GM19238 (cell line): ENCODE measurements around the gene HSFX2.
"Not testable (repeated sequence)": the region's sequence is repeated elsewhere in the genome, so short reads cannot be mapped to it uniquely, and the experiment has no call there.

Source experiments
- DNase-seq: peaks from one replicate; pipeline ENCODE4 v3.0.0; 2011; ENCODE audit warnings: low spot score; ENCODE audit not compliant: insufficient read length

HSFX2 gene

DNA sequence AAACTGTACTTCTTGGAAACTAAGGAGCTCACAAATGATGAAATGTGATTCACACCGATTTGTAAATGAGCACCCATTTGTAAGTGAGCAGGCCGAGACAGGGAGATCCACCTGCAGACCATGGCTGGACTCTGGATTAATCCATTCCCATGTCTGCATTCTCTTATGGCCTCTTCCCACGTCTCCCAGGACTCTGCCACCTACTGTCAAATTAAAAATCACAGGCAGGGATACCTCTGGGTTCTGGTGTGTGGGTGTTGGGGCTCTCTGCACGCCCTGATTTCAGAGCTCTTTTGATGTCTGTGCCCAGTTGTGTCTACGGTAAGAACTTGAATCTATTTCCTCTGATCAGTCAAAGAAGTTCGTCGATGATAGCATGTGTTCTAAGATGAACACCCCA lies 4.1 kb downstream of the HSFX2 start:
- DNase-seq = not testable (repeated sequence)

DNA sequence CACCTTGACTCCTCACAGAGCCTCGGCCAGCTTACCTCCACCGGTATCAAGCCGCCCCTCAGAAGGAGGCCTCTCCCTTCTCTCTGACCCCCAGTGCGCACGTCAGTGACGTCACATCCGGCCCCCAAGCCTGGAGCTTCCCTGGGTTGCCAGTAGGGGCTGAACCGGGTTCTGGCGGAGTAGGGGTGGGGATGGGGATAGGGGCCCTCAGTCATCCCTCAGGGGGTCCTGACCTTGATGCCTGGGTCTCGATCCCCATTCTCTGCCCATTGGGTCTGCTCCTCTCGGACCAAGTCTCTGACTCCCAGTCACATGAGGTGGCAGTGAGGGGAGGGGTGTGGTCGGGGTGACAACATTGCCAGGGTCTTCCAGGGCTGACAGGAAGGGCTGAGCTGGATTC lies 7.8 kb downstream of the HSFX2 start, which contains the start of gene MAGEA9B:
MAGEA9B (minus strand) TSS at position 101 of the 400 bp plus-strand sequence. CDS start 4,280 bp downstream, outside the sequence.
- DNase-seq = not testable (repeated sequence)

DNA sequence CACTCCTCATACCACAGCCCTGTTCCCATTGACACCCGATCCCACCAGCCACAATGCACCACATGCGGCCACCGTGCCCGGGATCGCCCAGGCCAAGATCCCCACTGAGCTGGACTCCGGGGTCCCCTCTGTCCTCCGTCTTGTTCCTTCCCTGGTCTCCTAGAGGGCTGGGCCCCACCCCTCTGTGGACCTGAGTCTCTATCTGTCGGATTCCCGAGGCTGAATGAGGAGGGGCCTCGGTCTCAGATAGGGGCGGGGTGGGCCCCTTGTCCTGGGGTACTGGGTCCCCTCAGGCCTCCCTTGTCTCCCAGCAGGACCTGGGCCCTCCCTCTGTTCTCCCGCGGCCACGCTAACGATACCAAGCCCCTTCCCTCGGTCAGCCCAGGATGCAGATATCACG lies 9.5 kb downstream of the HSFX2 start:
- DNase-seq = not testable (repeated sequence)

DNA sequence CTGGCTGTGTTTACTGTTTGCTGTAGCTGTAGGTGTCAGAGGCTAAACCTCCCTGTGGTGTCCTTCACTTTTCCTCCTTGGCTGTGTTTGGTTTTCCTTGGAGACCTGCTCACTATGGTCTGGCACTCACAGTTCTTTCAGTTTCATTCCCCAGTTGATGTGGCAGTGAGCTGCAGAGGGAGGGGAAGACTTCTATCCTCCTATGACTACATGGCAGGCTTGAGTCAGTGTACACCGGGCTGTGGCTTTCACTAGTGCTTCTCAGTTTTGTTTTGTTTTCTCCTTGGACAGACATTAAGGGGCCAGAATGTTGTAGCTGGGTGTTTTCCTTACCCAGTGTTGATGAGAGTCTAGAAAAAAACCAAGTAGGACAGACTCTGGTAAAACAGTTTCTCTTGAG lies 21.7 kb downstream of the HSFX2 start:
- DNase-seq = not testable (repeated sequence)

DNA sequence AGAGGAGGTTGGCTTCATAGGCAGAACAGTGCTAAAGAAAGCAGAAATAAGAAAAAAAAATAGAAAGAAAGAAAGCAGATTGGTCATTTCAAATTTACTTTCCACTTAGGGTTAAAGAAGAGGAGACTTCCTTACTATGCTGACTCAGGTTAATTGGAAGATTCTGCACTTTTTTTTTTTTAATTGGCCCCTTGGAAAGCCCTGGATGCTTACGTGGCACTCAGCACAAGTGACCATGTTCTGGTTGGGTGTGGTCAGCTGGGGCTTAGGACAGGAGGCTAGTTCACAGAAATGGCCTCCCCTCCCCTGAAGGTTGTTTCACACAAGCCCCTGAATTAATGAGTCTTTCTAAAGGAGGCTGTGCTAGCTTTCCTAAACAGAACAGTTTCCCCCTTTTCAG lies 22.4 kb downstream of the HSFX2 start:
- DNase-seq = no peak

DNA sequence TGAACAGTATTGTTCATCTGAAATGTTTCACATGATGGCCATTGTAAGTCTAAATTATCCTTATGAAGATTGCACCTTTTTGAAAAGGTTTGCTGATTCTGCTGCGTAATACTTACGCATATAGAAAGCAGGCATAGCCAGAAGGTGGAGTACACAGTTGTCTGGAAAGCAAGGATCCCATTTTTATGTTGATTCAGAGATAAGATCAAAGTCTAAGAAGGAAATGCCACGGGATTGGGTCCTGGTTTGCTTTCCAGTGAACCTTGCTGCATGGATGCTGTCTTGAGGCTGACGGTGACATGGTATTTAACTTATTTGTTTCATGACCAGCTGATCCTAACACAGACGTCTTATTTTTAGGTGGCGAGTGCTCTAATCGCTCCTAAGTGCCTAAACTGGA lies 23.3 kb downstream of the HSFX2 start:
- no peak for DNase-seq

DNA sequence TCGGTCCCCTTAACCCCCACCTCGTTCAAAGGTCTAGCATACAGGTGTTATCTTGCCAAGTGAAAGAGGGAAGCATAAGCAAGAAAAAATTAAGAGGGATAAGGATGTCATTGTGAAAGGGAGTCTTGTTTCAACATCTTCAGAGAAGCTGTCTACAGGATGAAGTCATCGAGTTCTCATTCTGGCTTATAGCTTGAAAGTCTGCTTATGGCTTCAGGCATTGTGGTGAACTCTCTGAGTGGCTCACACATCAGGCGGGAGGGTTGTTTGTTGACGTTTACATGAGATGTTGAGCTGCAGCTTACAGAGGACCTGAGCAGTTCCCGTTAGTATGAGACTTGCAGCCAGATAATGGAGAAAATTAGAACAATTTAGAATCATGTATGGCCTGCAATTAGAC lies 24.4 kb downstream of the HSFX2 start:
- DNase-seq = no peak

DNA sequence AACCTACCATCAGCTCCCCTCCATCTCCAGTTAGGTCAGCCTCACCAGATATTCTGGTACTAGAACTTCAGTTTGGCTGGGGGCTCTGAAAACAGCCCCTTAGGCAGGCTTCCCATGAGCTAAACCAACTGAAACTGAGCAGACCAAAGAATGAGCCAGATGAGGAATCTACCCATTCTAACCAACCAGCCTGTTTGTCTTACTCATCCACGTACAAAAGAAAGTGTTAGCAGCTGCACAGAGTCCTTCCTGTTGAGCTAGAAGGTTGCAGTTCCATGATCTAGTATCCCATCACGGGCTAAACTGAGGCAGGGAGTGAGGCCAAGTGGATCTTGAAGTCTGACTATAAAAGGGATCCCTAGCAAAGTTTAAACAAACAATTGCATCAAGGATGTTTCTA lies 25.3 kb downstream of the HSFX2 start:
- DNase-seq = no peak

DNA sequence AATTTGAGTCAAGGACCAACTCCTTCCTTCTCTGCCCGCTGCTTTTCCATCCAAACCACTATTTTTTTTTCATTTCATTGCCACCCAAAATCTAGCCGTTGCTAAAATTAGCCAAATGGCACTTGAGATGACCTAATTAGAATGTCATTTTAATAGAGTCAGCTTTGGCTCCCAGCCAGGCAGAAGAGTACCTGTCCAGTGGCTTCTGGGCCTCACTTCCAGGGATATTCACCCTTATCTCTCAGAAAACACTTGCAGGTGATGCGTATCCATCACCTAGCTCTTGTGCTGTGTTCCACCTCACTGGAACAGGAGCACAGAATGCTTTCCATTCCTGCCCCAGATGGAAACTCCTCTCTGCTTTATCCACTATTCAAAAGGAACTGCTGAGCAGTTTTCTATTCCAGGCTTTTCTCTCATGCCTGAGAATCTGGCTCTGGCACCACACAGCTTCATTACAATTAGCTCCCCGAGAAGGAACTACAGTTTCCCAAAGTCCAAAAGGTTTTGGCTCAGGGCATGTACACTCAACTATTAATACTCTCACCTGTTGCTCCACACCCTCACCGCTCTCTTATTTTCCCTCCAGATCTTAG lies 26.3 kb downstream of the HSFX2 start:
- no peak for DNase-seq

DNA sequence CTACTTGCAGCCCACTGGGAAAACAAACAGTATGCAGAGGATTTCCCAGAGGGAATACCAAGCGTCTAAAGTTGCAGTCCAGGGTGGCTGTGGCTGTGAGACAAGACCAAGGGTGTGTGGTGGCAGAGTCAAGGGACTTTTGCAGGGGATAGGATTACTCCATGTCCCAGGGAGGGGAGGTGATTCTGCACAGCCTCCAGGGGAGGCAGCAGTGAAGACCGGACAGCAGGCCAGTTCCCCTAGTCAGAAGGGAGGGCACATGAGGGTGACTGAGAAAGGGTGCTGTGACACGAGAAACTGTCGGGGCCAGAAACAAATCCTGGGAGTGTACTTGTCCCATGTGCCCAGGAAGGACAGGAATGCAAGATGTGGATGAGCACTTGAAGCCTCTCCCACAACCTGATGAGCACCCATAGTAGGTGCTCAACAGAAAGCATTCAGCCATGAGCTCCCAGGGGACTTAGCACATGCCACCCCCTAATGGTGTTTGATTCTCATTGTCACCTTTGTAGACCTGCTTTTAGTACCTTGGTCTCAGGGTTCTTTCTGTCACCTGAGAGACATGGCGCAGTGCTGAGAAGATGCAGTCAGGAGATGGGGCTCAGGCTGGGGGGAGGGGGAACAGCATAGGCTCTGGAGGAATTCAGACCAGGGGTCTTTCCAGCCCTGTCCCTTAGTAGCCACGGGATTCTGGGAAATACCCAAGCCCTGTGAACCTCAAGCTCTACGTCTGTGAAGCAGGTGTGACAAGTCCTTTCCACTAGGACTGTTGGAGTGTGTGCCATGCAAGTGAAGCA lies 27.3 kb downstream of the HSFX2 start:
- DNase-seq = no peak

DNA sequence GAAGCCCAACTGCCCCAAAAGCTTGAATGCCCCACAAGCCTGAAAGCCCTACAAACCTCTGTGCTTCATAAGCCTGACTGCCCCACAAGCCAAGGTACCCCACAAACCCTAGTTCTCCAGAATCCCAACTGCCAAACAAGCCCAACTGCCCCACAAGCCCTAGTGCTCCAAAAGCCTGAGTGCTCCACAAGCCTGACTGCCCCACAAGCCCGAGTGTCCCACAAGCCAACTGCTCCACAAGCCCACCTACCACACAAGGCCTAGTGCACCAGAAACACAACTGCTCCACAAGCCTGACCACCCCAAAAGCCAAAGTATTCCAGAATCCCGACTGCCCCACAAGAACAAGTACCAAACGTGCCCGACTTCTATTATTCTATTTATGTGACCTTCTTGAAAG lies 31.8 kb downstream of the HSFX2 start:
- DNase-seq = no peak

DNA sequence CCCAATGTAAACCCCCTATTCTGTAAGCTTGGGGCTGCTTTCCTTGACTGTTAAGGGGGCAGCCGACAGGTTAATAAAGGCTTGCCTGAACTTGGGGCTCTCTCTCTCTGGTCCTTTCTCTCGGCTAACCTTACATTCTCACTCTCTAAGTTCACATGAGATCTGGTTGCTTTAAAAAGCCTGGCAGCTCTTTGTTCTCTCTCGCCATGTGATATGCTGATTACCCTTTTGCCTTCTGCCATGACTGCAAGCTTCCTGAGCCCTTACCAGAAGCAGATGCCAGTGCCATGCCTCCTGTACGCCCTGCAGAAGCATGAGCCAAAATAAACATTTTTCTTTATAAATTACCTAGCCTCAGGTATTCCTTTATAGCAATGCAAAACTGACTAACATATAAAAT lies 39.9 kb downstream of the HSFX2 start:
- DNase-seq = not testable (repeated sequence)

DNA sequence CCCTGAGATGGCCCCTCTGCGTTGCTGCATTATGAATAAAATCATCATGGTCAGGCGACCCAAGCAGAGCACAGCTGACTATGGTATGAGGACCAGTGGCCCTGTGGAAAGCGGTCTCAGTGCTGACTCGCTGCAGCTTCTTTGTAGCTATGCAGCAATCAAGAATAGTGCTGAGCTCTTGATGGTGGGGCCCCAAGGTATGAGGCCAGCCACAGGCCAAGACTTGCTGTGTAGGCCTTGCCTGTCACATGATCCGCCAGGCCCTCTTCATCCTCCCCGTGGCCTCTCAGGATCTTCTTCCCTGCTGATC lies 43.2 kb downstream of the HSFX2 start:
- not testable (repeated sequence) for DNase-seq

DNA sequence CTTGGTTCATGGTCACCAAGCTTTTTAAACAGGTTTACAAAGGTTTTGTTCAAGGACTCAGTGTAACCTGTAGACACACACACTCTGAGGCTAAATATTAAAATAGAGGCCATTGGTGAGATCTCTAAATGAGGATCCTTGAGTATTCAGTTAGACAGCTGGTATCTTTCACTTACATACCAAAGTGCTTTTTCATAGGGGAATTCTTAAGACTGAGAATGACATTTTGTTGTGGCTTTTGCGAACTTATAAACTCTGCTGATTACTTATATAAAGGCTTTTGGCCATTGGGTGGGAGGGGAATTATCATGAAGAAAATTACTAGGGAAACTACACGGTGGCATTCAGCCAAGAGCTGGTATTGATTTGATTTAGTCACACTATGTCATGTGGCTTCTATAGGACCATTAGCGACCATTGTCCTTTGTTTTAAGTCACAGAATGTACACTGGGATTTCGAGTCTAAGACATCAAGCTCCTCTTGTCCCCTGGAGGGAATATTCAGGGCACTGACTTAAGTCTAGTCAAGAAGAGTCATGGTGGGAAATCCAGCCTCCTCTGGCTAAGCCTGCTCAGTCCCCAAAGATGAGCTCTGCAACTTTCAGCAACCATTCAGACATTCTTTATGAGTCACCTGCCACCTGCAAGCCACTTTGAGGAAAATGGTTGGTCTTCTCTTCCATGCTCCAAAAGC lies 43.7 kb downstream of the HSFX2 start:
- not testable (repeated sequence) for DNase-seq

DNA sequence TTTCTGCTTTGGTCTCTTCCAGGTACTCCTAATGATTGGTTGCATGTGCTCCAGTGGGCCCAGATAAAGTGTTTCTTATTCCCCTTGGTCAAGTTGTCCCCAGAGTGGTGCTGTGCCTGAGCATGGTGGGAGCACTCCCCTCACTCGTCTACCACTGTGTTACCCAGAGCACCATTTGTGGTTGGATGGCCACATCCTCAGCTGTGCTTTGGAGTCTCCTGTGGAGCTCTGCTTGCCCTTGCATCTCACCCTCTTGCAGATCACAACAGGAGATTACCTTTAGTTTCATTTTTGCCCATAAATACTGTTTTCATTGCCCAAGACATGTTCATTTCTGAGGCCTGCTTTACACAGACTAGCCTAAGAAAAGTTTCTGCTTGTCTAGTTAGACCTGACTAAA lies 44.7 kb downstream of the HSFX2 start:
- DNase-seq = not testable (repeated sequence)

DNA sequence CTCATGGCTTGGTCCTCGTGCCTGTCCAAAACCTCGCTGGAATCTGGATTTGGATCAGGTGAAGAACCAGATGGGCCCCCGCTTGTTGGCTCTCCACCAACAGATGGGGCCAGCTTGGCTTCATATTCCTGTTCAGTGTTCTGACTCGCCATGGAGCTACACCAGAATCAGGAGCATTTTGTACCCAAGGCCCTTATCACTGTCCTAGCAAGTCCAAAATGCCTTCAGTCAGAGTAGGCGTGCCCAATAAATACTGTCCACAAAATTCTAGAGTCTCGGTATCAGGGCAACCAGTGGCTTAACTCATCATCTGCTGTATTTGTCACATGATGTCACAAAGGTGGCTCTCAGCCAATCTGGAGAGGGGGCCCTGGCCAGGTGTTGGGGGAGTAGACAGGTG lies 45.4 kb downstream of the HSFX2 start, which contains the start of gene HSFX3:
HSFX3 (minus strand) TSS at position 224 of the 400 bp plus-strand sequence; CDS start at position 152, 72 bp downstream.
- DNase-seq = not testable (repeated sequence)

DNA sequence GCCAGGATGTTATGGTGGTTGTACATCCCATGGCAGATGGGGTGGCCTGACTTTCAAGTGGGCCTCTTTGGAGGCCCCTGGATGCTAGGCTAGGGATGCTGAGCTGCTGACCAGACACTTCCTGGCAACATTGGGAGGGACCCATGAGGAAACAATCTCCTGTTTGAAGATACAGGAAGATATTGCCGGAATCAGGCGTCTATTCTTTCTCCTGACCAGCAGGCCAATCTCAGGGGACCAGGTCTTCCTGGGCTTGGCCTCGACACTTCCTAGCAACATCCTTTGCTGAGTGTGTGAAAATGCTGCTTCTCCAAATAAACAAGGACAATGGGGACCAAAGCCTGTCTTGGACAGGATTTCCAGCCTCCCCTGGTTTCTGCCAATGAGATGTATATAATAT lies 47.3 kb downstream of the HSFX2 start:
- DNase-seq = not testable (repeated sequence)

DNA sequence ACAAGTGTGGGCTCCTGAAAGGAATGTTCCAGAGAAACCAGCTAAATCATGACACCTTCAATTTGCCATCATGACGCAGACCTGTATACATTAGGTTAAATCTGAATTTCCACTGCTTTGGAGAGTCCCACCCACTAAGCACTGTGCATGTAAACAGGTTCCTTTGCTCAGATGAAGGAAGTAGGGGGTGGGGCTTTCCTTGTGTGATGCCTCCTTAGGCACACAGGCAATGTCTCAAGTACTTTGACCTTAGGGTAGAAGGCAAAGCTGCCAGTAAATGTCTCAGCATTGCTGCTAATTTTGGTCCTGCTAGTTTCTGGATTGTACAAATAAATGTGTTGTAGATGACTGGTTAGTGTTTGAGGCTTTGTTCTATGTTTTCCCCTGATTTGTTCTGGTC lies 48.2 kb downstream of the HSFX2 start:
- DNase-seq = not testable (repeated sequence)

DNA sequence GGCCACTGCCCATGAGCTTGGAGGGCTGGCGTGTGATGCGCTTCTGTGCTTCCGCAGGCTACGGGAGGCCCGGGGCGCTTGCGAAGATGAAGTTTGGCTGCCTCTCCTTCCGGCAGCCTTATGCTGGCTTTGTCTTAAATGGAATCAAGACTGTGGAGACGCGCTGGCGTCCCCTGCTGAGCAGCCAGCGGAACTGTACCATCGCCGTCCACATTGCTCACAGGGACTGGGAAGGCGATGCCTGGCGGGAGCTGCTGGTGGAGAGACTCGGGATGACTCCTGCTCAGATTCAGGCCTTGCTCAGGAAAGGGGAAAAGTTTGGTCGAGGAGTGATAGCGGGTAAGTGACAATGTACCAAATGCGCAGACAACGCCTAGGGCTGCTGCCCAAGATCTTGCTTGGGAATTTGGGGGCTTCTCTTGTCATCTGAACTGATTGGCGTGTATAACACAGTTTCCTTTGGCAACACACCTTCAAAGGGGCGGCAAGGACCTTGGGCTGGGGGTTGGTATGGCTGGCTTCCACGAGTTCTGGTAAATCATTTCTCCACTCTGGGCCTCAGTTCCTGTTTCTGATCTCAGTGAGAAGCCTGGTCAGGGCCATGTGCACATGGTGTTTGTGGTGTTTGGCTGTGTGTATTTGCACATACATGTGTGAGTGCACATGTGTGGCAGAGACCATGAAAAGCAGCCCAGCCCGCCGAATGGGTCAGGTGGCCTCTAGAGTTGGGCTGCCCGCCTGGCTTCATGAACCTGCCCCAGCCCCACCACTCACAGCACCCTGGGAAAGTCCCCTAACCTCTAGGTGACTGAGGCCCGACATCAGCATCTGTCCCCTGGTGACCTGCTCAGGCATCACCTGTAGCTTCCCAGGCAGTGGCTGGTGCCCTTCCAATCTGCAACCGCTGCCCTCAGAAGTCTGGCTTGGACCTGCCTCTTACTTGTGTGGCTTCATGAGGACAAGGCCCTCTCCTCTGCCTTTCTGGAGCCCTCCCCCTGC lies 49.3 kb downstream of the HSFX2 start:
- not testable (repeated sequence) for DNase-seq
